ENCODE measurements around the gene PRR18. TPM values are rescaled to one million over a fixed set of nuclear protein-coding genes. Genes with fewer than 3 reads are reported as not detected.

The PRR18 gene
- total and polyA plus RNA-seq, 9 of the 15 experiments (the other 6 are each of a cell fraction or from before 2014, with no cell fraction given) = not detected

DNA sequence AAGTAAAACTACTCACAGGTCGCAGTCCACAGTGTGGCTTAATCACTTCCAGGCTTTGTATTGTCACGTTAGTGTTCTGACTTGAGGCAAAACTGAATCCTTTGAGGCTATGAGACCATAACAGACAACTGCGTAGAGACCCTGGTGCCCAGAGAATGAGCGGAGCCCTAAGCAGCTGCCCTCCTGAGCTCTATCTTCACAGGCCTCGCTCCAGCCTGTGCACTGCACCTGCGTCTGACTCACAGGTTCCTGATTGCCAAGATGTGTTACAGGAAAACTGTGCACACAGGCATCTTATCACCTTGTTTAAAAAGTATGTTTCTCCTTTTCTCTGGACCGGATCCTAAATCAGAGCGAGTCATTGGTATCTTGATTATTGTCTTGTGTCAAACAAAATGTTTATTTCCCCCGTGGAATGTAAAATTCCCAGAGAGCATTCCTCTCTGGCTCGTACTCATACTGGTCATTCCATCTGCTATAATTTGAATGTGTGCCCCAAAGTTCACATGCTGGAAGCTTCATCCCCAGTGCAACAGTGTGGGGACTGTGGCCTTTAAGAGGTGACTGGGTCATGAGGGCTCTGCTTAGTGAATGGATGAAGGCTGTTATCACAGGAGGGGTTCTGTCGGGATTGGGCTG, 25.7 kb downstream of the PRR18 start (continued):
- TF ChIP-seq, protein P1, sequence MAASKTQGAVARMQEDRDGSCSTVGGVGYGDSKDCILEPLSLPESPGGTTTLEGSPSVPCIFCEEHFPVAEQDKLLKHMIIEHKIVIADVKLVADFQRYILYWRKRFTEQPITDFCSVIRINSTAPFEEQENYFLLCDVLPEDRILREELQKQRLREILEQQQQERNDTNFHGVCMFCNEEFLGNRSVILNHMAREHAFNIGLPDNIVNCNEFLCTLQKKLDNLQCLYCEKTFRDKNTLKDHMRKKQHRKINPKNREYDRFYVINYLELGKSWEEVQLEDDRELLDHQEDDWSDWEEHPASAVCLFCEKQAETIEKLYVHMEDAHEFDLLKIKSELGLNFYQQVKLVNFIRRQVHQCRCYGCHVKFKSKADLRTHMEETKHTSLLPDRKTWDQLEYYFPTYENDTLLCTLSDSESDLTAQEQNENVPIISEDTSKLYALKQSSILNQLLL (CRISPR knock-in tag; IDR thresholded peaks at IDR 0.05; ENCODE audit: borderline replicate concordance) = no peak

DNA sequence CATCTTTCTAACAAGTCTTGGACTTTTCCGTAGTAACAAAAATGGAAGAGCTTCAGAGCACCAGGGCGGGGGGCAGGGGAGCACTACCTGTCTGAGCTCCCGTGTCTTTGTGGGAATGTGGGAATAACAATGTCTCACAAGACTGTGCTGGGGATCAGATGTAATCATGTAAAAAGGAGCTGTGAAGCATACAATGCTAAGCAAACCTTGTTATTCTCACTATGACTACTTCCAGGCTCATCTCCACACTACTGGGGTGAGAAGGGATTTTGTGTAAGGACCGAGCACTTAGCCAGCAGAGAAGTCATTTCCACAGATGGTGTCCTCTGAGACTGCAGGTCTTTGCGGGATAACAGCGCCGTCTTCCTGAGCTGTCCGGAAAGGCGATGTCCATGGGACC, 27.1 kb downstream of the PRR18 start:
- POLR2A ChIA-PET = interaction anchor here (0.5 to 1.6 kb wide), 6 partner anchors 11 to 142 kb away, joined by 3 read pairs; no protein-coding TSS in a partner anchor
- Histone ChIP-seq H4K20me1 (replicated peaks; ENCODE audit: control insufficient read depth, insufficient read depth, low read length) (no peaks in the 10 kb centered on the region), H3K27ac (ENCODE audit: extremely low read depth, low read depth, low read length) (no peak overlapping the region), H2AFZ (ENCODE audit: low read depth, low read length) (no peak overlapping the region), H3K9me1 (ENCODE audit: control insufficient read depth, insufficient read depth, low read length) (no peaks in the 10 kb centered on the region), H3K4me1 (replicated peaks in 1 of 2; ENCODE audit: control insufficient read depth in 2 of 2, insufficient read depth in 2 of 2, low read length in 2 of 2) (no peaks in the 10 kb centered on the region), H3K27me3 (ENCODE audit: control insufficient read depth in 2 of 2, insufficient read depth in 2 of 2, low read length in 2 of 2) (peaks cover 47 to 72% of the 10 kb centered on the region in 2 experiments), H3K4me2 (ENCODE audit: insufficient read depth, low read length) (no peak overlapping the region), H3K9me3 (replicated peaks; ENCODE audit: control insufficient read depth, insufficient read depth, low read depth, low read length) (no peaks in the 10 kb centered on the region), H3K79me2 (ENCODE audit: control insufficient read depth, insufficient read depth, low read length) (no peaks in the 10 kb centered on the region), H3K36me3 (ENCODE audit: control insufficient read depth, insufficient read depth, low read length) (no peaks in the 10 kb centered on the region), H3K4me3 (no peak overlapping the region), H3K9ac (ENCODE audit: insufficient read depth in 1 of 2, low read depth in 2 of 2, low read length in 2 of 2) (no peak overlapping the region)
- TF ChIP-seq JUN (IDR thresholded peaks at IDR 0.05; ENCODE audit: borderline replicate concordance, low read depth, low read length) = no peak
- no peak for TF ChIP-seq JUN (CRISPR knock-in tag; IDR thresholded peaks at IDR 0.05; ENCODE audit: borderline replicate concordance)
- TF ChIP-seq KLF1 (tag; IDR thresholded peaks at IDR 0.05) = no peak
- WGBS (ENCODE audit: insufficient coverage, low coverage, missing lambda C conversion rate) = 0% methylated on average over 9 of the region's 9 CpGs
- in situ Hi-C loops (cut with MboI) (no loop called here), intact Hi-C loops (cut with micrococcal nuclease) (no loop called here)
- CTCF ChIA-PET (ENCODE audit: low intra/inter-chr PET ratio) = no interaction called here
- FAIRE-seq (no peak), ATAC-seq (no peak), DNase-seq (ENCODE audit: extremely low read depth in 1 of 4, low spot score in 3 of 4) (no peak)
- BruUV-seq (replicated peaks) = no TSS peak

All from K562 (cell line).